Type B pancreatic cell (in vitro differentiated cells): ENCODE results near the gene SAFB2. TPM values are rescaled to one million over a fixed set of nuclear protein-coding genes. Genes with fewer than 3 reads are reported as not detected.

ENCODE experiments used
- DNase-seq: peaks from one replicate; pipeline ENCODE4 v3.0.0; 2021; ENCODE audit warnings: mixed read lengths; ENCODE audit not compliant: unreplicated experiment; ENCODE audit errors: extremely low spot score
- H3K27ac Mint-ChIP-seq: 2 replicates; pipeline ENCODE4 v1.8.0; 2021; ENCODE audit warnings: mild to moderate bottlenecking, mixed read lengths
- H3K27me3 Mint-ChIP-seq: 2 replicates; pipeline ENCODE4 v1.8.0; 2021; ENCODE audit warnings: mixed read lengths
- H3K36me3 Mint-ChIP-seq: 2 replicates; pipeline ENCODE4 v1.8.0; 2021; ENCODE audit warnings: mixed read lengths
- H3K4me1 Mint-ChIP-seq: one replicate; pipeline ENCODE4 v1.8.0; 2021; ENCODE audit warnings: mixed read lengths; ENCODE audit not compliant: unreplicated experiment
- H3K4me3 Mint-ChIP-seq: 2 replicates; pipeline ENCODE4 v1.8.0; 2021; ENCODE audit warnings: mild to moderate bottlenecking, mixed read lengths
- H3K9me3 Mint-ChIP-seq: 2 replicates; pipeline ENCODE4 v1.8.0; 2021; ENCODE audit warnings: mixed read lengths
- CTCF ChIP-seq: fragments of 200-600 bp; sonication (generic); conservative IDR thresholded peaks from 2 replicates; pipeline ENCODE4 v1.5.0; 2021; ENCODE audit warnings: antibody characterized with exemption, mild to moderate bottlenecking
- total RNA-seq: library from RNA; stranded (reverse); gene quantifications from 2 replicates; pipeline ENCODE4 v1.2.1, GENCODE V29; 2021; ENCODE audit warnings: low replicate concordance

The SAFB2 gene
- total RNA-seq, 1 donor from 2014 or later = 93.4 TPM

- TF ChIP-seq CTCF = no peak
- no peak overlapping the region for H3K27ac Mint-ChIP-seq
- H3K9me3 Mint-ChIP-seq = no peaks in the 10 kb centered on the region
- H3K4me1 Mint-ChIP-seq = peaks cover 9% of the 10 kb centered on the region
- DNase-seq = no peak
- peaks cover 41% of the 10 kb centered on the region for H3K36me3 Mint-ChIP-seq
- H3K27me3 Mint-ChIP-seq = no peaks in the 10 kb centered on the region
- no peak overlapping the region for H3K4me3 Mint-ChIP-seq
These were observed 27.4 kb downstream of the SAFB2 start for GRCh38 chr19:5595129-5595528.

DNA sequence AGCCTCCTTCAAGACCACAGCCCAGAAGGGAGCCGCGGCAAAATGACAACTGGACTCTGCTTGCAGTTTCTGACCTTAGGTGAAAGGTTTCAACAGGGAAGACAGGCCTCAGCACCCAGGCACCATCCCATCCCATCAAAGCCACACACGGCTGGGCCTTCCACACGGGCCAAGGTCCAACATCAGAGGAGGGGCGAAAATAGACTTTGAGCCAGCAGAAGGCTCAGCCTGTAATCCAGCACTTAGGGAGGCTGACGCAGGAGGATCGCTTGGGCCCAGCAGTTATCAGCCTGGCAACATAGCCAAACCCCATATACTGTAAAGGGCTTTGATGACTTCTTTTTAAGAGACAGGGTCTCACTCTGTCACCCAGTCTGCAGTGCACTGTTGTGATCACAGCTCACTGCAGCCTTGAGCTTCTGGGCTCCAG, 28.0 kb downstream of the SAFB2 start:
- H3K4me3 Mint-ChIP-seq = no peak overlapping the region
- DNase-seq = no peak
- peaks cover 39% of the 10 kb centered on the region for H3K36me3 Mint-ChIP-seq
- no peaks in the 10 kb centered on the region for H3K9me3 Mint-ChIP-seq
- no peak for TF ChIP-seq CTCF
- H3K27ac Mint-ChIP-seq = no peak overlapping the region
- H3K27me3 Mint-ChIP-seq = no peaks in the 10 kb centered on the region
- H3K4me1 Mint-ChIP-seq = peaks cover 9% of the 10 kb centered on the region

DNA sequence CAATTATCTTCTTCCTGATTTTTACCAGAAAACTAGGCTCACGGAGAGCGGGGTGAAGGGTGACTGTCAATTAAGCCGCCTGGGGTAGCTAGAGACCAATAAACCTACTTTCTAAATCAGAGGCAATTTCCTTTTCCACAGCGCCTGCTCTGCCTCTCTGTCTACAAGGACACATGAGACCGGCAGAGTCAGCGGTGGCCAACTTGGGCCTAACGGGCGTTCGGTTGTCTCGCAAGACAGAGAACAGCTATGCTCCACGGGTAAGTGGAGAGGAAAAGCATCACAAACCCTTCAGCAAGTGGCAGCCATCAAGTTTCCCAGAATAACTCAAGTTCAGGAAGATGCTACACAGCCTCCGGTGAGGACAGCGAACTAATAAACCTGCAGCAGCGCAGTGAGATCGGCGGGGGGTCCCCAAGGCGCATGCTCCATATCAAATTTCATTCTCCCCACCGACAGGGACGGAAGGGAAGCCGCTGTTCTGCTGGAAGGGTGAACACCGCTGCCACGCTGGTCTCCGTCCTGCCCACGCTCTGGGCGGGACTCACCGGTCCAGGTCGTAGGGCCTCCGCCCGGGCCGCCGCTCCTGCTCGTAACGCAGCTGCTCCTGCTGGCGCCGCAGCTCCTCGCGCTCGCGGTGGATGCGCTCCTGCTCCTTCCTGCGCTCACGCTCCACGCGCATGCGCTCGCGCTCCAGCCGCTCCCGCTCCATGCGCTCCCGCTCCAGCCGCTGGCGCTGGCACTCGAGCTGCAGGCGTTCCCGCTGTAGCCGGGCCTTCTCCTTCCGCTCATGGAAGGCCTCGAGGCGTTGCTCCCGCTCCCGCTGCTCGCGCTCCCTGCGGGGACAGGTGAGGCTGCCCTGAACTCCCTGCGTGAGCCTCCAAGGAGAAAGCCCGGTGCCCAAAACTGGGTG, 29.0 kb downstream of the SAFB2 start:
- H3K4me1 Mint-ChIP-seq = peaks cover 9% of the 10 kb centered on the region
- H3K4me3 Mint-ChIP-seq = peak overlapping the region; percentile 25
- H3K36me3 Mint-ChIP-seq = peaks cover 31% of the 10 kb centered on the region
- H3K27me3 Mint-ChIP-seq = no peaks in the 10 kb centered on the region
- no peak overlapping the region for H3K27ac Mint-ChIP-seq
- no peaks in the 10 kb centered on the region for H3K9me3 Mint-ChIP-seq
- DNase-seq = no peak
- TF ChIP-seq CTCF = no peak

DNA sequence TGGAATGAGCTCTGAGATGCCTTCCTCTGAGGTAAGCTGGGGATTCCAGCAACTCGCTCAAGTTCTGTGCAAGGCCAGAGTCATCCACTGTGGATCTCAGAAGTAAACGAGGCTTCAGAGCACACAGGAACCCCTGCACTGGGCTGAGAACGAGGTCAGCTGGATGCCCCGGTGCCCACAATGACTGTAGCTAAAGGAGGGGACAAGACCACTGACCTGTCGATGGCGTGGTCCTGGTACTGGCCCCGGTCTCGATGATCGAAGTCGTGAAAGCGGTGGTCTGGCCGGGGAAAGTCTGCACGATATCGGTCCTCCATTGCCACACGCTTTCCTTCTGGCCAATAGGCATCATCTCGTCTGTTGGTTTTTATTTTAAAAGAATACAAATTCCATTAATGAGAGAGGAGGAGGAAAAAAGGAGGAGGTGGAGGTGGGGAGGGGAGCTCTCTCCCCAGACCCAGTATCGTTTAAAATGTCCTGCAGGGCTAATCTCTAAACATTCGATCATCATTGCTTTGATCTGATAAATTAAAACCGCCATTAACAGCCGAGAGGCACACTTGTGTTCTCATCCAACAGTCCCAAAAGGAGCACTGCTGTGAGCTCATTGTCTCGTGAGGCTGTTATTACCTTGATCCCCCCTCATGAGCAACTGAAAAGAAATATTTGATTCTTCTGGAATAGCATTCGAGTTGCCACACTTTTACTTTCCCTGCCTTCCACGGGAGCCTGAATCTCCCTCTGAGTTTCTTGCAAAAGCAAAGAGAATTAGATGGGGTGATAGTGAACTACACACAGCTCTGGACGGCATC, 29.8 kb downstream of the SAFB2 start:
- no peak for DNase-seq
- Mint-ChIP-seq H3K4me3 (no peak overlapping the region), H3K9me3 (no peaks in the 10 kb centered on the region), H3K27ac (no peak overlapping the region), H3K36me3 (peaks cover 30% of the 10 kb centered on the region), H3K27me3 (no peaks in the 10 kb centered on the region), H3K4me1 (peaks cover 9% of the 10 kb centered on the region)
- no peak for TF ChIP-seq CTCF

GRCh38 chr19:5591476-5591875, 31.1 kb downstream of the SAFB2 start:
- Mint-ChIP-seq H3K27me3 (no peaks in the 10 kb centered on the region), H3K36me3 (peaks cover 26% of the 10 kb centered on the region), H3K27ac (no peak overlapping the region), H3K4me3 (no peak overlapping the region), H3K9me3 (no peaks in the 10 kb centered on the region), H3K4me1 (peaks cover 9% of the 10 kb centered on the region)
- no peak for DNase-seq
- no peak for TF ChIP-seq CTCF
